HG03196 (cell line): ENCODE measurements around the gene TEX30.

ENCODE experiments used
- ATAC-seq: cut with Tn5 transposase; IDR thresholded peaks from one replicate; pipeline ENCODE4 v1.9.1; 2021; ENCODE audit not compliant: unreplicated experiment

Gene TEX30

DNA sequence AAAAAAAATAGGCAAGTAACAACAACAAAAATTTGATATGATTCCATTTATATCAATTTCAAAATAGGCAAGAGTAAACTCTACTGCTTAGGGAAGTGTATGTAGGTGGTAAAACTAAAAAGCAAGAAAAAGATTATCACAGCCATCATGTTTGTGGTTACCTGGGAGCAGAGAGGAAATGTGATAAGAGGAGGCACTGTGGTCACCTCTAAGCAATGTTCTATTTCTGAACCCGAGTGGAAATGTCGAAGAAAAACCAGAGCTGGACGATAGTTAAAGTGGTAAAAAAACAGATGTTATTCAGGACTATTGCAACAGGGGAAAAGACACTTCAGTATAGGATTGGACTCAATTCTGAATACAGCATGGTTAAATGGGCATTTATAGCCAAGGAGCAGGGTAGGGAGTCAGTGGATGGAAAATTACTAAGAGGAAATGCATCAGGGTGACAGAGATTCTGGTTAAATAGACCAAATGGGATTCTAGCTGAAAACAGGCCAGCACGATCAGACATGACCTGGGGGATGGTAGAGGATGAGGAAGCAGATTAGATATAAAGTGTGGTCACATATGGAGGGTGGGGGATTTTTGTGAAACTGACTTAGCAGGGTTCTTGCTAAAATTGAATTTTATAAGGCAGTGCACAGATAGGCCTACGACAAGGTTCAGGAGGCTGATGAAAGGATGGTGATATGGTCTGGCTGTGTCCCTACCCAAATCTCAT lies 6.0 kb upstream of the TEX30 start:
- no peak for ATAC-seq

DNA sequence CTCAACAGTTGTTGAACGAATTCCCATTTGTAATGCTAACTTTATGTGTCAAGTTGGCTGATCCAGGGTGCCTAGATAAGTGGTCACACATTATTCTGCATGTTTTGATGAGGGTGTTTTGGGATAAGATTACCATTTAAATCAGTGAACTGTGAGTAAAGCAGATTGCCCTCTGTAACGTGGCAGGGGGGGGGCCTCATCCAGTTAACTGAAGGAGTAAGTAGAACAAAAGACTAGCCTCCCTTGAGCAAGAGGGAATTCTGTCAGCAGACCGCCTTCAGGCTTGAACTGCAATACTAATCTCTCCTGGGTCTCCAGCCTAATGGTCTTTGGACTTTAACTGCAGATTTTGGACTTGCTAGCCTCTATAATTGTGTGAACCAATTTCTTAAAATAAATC lies 4.2 kb upstream of the TEX30 start:
- no peak for ATAC-seq

DNA sequence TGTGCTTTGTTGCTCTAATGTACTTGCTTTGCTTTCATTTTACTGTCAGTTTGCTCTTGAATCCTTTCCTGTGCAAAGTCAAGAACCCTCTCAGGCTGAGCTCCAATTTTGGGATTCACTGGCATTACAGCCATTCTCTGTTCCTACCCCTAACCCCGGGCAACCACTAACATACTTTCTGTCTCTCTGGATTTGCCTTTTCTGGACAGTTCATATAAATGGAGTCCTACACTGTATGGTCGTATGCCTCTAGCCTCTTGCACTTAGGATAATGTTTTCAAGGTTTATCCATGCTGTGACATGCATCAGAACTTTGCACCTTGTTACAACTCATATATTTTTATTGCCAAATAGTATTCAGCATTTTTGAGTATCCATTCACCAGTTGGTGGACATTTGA lies 2.7 kb upstream of the TEX30 start:
- ATAC-seq = no peak

DNA sequence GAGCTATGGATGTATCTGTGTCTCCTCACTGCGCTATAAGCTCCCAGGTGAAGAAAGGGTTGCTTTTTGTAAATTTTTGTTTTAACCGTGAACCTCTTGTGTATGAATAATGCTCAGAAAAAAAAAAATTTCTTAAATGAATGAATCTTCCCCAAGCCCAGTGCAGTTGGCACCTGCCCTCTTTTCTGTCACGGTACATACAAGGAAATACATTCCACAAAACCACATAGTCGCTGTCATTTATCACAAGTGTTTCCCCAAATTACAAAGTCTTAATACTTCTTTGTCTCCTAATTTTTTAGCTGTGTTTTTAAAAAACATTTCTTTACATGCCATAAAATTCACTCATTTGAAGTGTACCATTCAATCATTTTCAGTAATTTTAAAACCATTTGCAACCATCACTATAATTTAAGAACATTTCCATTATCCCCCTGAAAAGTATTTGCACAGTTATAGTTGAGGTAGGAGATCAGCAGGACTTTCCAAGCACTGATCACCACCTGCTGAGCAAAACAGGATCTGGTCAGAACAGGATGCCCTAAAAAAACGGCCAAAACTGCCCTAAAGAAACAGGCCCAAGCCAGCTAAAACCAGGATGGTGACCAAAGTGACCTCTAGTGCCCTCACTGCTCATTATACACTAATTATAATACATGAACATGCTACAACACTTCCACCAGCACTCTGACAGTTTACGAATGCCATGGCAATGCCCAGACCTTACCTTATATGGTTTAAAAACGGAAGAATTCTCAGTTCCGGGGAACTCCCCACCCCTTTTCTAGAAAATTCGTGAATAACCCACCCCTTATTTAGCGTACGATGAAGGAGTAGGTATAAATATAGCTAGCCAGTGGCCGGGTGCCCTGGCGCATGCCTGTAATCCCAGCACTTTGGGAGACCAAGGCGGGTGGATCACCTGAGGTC lies 1.3 kb upstream of the TEX30 start:
- no peak for ATAC-seq

DNA sequence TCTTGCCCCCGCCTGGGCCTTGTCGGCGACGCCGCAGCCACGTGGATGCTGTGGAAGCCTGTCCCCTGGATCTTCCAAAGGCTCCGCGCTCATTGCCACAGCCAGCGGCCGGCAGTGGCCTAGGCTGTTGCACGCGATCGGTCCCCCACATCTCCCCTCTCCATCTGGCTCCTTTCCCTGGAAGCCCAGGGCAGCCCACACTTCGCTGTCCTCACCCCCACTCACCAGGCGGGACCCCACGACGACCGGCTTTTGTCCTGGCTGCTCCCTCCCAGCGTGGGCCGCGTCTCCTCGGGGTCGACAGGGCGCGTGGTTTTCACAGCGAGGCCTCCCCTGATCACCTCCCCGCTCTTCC lies 605 bp upstream of the TEX30 start:
- no peak for ATAC-seq

DNA sequence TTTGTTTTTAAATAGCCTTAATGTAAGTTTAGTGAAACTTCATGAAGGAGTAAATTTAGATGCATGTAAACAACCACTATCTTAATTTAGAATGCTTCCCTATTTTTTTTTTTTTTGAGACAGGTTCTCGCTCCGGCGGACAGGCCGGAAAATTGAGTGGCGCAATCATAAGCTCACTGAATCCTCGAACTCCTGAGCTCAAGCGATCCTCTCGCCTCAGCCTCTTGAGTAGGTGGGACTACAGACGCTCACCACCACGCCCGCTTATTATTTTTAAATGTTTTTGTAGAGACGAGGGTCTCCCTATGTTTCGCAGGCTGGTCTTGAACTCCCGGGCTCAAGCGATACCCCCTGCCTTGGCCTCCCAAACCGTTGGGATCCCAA lies 1.6 kb downstream of the TEX30 start:
- no peak for ATAC-seq

DNA sequence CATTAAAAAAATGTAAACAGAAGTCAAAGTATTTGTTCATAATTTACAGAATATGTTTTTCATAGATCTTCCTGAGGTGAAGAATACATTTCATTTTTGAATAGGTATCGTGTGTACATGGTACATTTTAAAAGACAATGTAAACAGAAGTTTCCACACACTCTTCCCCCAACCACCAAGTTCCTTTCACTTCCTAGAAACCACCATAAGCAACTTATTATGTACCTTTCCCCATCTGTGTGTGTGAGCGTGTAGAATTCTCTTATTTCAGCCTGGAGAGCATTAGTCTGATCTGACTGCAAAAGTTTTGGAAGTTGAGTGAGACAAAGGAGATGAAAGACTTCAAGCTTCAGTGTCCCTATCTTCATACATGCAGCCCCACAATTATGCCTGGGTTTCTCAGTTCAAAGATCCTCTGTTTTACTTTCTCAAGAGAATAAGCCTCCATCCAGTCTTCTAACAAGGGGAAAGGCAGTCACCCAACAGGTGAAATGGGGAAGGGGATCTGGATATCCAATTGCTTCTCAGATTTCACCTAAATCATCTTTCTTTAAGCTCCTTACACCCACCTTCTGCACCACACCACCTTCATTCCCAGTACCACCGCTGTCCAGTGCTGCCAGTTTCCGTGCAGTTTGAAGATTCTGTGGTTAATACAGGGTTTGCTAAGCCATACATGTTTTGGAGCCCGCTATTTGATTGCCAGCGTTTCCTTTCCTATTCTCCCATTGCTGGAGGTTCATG lies 2.1 kb downstream of the TEX30 start:
- no peak for ATAC-seq

DNA sequence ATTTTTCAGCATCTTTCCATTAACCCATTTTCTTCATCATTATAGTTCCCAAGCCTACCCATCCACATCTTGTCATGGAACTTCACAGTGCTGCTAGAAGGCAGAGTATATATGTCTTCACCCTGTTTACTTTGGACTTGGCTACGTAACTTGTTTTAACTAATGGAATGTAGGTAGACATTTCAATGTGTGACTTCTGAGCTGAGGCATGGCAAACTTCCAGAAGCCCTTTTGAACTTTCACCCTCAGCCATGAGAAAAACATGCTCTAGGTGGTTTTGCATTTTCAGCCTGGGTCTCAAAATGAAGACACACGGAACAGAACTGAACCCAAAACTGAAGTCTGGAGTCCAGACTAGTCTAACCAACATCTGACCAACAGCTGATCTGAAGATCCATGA lies 3.2 kb downstream of the TEX30 start:
- no peak for ATAC-seq

DNA sequence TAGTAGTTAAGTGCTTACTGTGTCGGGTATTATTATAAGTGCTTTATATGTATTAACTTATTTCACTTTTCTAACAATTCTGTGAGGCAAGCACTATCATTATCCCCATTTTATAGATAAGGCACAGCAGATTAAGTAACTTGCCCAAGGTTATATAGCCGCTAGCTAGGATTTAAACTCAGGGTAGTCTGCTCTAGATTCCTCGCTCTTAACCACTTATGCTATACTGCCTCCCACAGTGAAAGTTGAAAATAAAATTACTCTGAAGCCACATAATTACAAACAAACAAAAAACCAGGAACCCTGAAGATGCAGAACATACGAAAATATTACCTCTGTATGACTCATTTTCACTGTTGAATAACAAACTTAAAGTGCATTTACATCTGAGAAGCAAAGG lies 3.9 kb downstream of the TEX30 start:
- no peak for ATAC-seq

DNA sequence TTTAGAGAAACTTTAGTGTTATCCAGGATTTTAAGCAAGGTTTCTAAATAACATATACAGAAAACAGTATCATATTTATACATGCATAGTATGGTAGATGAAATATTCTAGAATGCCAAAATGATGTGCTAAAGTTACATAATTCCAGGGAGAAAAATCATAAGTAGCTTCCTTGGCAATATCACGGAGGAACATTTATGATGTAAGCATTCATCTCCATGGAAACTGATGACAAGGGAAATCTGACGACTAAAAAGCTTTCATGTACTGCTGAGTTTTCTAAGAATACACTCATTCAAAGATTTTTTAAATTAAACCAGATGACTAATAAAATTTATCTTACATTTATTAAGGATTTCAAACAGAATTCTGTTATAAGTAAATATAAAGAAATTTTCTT lies 4.7 kb downstream of the TEX30 start:
- no peak for ATAC-seq

DNA sequence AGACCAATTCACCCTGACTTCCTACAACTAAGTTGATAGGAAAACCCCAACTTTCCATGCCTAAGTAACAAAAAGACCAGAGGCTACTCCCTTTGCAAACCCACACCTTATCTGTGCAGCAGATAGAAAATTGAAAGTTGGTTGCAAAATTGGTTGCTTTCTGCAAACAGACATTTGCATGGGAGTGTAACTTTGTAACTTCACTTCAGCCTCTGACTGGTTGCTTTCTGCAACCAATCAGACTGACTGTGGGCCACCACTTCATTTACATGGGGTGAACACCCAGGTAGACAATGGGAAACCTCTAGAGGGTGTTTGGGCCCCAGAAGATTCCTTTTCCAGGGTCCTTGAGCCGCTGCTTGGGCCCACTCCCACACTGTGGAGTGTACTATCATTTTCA lies 9.8 kb downstream of the TEX30 start:
- ATAC-seq = no peak

DNA sequence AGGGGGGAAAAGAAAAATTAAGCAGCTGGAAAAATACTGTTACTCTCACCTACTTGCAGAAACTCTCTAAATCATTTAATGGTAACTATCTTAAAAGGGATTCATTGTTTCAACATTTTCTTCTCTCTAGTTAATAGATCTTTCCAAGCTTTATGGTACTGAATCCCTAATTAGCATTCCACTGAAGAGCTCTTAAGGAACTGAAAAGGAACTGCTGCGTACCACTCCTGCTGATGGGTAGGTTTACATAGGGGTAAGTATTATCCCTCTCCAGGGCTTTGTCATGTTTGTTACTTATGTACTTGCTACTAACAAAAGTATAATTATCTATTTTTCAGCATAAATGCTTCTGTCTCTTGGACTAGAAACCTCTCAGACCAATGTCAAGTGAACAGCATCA lies 12.5 kb downstream of the TEX30 start:
- no peak for ATAC-seq

DNA sequence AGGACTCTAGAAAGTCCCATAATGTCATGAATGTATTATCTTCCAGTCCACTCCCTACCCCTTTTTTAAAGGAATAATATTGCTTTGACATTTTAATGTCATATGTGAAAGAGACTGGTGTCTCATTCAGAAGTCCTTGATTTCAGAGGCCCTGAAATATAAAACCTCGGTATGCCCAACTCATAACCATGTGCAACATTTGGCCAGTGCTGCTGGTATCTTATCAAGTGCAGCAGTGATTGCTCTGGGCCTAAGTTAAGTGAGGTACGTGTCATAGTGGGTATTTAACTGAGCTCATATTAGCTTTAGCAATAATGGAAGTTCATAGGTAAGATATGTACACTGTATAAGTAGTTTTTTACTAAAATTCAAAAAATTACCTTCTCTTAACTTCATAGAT lies 14.7 kb downstream of the TEX30 start:
- no peak for ATAC-seq

DNA sequence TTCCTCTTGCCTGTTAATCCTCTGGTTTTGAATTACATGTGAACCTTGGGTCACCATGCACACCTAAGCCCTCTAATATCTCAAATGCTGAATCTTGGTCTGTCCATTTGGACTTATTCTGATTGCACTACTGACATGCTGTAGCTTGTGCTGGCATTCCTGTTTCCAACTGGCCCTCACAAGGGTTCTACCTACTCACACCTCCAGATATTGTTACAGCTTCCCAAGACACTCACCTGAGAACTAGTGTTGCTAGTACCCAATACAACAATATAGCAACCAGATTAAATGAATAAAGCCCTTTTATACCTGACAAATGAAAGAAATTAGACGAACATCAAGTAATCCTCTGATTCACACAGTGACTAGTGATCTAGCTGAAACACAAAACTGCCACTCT lies 16.6 kb downstream of the TEX30 start:
- no peak for ATAC-seq

DNA sequence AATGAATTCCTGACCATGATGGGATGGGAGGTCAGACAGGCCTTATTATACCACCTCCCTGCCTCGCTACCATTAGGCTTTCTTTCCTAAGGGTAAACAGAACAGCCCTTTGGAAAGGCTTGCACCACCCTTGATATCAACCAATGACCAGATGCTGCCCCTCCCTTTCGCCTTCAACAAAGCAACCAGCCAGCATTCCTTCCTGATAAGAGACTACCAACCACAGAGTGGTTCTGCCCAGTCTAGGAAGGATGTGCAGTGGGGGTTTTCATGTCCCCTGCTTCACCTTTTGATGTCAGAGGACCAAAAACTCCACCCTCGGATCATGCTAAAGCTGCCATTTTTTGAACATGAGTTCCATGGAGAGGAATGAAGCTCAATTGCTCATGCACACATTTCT lies 21.7 kb downstream of the TEX30 start:
- ATAC-seq = no peak

DNA sequence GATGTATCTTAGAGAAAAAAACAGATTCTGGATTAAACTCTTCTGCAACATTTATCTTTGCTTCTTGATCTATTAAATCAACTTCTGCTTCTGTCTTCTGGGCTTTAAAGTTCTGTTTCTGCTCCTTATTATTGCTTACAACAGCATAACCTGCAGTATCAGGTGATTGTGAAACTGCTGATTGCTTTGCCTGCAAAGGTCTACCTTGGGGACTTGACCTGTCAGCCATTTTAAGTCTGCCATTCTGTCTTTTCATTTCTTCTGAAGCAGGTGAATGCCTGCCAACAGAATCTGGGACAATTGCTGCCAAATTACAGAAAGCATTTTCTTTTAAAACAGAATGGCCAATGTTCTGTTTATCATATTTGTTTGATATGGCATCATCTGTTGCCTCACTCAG lies 31.1 kb downstream of the TEX30 start:
- ATAC-seq = no peak

DNA sequence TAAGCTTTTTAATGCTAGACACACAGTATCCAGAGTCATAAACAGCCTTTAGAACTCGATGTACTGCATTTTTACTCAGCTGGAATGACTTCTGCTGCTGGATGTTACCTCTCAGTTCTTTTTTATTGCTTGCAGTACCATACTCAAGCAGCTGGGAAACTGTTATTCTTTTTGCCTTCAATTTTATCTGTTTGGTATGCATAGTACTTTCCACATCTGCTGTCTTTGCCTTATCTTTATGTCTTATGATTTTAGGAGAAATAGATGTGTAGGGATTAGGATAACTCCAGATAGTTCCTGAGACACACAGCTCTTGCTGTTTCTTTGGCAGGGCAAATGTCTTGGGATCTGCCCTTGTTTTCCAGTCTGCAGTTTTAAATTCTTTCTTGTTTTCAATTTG lies 31.5 kb downstream of the TEX30 start:
- no peak for ATAC-seq

DNA sequence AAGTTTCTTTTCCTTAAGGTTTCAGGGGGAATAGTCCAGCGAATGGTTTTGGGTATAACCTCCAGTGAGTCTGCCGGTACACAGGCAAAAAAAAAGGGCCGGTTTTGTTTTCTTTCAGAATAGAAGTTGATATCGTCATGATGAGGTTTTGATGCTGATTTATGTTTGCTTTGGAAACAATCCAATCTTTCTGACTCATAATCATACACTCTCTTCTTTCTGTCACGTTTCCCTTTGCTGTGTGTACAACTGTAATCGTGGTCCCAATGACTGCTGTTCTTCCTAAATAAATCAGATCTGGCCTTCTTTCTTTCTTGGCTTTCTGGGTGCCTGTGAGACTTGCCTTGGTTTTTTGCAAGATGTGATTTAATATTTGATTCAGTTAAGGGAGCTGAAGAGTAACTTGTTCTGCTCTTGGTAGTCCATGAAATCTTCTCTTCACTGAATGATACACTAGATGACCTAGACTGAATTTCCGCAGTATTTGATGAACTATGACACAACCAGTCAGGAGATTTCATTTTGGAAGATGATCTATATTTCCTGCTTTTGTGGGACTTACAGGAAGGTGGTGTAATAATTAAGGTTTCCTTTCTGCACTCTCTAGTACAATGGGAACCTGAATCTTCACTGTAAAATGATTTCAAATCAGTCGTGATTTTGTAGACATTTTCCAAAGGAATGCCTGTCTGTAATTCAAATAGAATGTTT lies 43.9 kb downstream of the TEX30 start:
- ATAC-seq = no peak

DNA sequence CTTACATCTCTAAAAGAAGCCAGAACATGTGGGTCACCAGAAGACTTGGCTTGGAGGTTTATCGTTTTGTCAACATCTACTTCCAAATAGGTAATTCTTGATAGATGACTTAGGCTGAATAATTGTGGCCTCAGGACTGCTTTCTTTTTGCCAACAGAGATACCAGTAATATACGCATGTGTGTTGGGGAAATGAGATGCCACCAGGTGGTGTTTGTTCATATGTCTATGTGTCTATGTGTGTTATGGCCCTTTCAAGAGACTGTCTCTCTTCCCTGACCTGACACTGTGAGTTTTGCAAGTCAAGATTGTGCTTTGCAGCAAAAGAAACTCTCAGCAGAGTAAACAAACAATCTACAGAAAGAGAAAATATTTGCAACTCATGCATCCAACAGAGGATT lies 47.2 kb downstream of the TEX30 start:
- ATAC-seq = no peak

DNA sequence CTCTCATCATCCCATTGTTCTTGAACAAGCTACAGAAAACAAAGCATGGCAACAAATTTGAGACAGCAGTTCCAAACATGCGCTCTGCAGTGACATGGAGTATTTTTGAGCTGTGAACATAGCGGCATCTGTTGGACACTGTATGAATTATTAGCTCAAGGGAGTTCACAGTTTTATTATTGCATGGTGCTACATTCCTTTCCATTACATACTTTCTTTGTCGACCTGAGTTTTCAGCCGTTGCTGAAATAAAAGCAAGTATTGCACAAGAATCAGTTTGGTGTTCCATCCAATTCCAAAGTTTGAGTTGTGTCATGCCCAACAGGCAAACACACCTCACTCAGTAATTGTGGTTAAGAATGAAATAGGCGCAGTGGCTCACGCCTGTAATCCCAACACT lies 48.7 kb downstream of the TEX30 start:
- ATAC-seq = no peak

DNA sequence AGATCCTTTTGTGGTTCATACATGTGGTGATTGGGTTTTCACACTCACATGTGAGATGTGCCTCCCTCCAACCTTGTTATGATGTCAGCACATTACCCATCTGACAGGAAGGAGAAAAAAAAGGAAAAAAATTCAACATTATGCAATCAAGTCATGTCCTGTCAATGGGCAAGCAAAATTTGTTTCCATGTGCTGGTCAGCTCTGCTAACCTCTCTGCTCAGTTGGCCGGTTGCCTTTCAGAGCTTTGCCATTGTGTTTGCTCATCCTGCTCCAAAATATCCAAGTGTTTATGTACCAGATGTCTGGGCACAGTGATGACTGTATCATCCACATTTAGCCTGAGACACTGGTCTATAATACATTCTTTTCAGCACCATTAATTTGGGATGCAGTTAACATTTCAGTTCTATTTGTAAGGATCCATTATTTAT lies 51.8 kb downstream of the TEX30 start:
- ATAC-seq = no peak
